ENCODE data around the gene FCGR3A. TPM values are rescaled to one million over a fixed set of nuclear protein-coding genes. Genes with fewer than 3 reads are reported as not detected.
"Not testable (repeated sequence)": the region's sequence is repeated elsewhere in the genome, so short reads cannot be mapped to it uniquely, and the experiment has no call there.

The FCGR3A gene
- total and polyA plus RNA-seq, 2 experiments from 2014 or later = not detected

DNA sequence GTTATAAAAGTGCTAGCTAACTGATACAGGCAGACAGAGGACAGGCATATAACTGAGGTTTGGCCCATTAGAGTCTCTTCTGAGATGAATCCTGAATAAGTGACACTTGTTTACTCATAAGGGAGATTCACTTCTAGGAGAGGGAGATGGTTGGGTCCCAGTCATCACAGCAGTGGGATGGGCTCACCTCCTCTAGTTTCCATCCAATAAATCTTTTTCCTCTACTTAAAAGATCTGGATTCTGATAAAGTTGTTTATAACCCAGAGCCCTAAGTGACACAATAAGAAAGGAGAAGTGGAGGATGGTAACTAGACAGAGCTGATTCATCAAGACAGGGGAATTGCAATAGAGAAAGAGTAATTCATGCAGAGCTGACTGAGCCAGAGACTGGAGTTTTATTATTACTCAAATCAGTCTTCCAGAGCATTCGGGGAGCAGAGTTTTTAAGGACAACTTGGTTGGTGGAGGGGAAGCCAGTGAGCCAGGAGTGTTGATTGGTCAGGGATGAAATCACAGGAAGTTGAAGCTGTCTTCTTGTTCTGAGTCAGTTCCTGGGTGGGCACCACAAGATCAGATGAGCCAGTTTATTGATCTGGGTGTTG lies 5.3 kb upstream of the FCGR3A start:
- H3K4me3 Mint-ChIP-seq; H3K27ac ChIP-seq (ENCODE audit: low read depth); ATAC-seq: not testable (repeated sequence)

GRCh38 chr1:161554340-161554739 lies 4.7 kb upstream of the FCGR3A start:
- H3K4me1 ChIP-seq (ENCODE audit: insufficient read depth); H3K27ac ChIP-seq (ENCODE audit: low read depth); H3K27me3 ChIP-seq (ENCODE audit: insufficient read depth); H2AFZ ChIP-seq; H3K27me3 Mint-ChIP-seq (ENCODE audit: insufficient read depth, low read depth, poor library complexity); H3K9me2 ChIP-seq (ENCODE audit: insufficient read depth); ATAC-seq; H3K4me2 ChIP-seq; H3K79me2 ChIP-seq (replicated peaks; ENCODE audit: insufficient read depth); H3K27ac Mint-ChIP-seq; H4K20me1 ChIP-seq (replicated peaks; ENCODE audit: insufficient read depth); H3K9me3 Mint-ChIP-seq; H3K4me3 Mint-ChIP-seq; H3K4me1 Mint-ChIP-seq; H3K36me3 Mint-ChIP-seq (ENCODE audit: low read depth); H3K36me3 ChIP-seq (ENCODE audit: insufficient read depth); H3K4me3 ChIP-seq; DNase-seq (ENCODE audit: low spot score); H3F3A ChIP-seq (replicated peaks; ENCODE audit: low read depth): not testable (repeated sequence)

More for the DNA sequence above, 5.3 kb upstream of the FCGR3A start:
- not testable (repeated sequence) for H3K36me3 Mint-ChIP-seq (ENCODE audit: low read depth); H3K27me3 Mint-ChIP-seq (ENCODE audit: insufficient read depth, low read depth, poor library complexity); H3K79me2 ChIP-seq (replicated peaks; ENCODE audit: insufficient read depth); H3K4me1 ChIP-seq (ENCODE audit: insufficient read depth); H3K4me2 ChIP-seq; DNase-seq (ENCODE audit: low spot score); H3K27ac Mint-ChIP-seq; H3K4me1 Mint-ChIP-seq; H4K20me1 ChIP-seq (replicated peaks; ENCODE audit: insufficient read depth); H3F3A ChIP-seq (replicated peaks; ENCODE audit: low read depth); H3K9me3 Mint-ChIP-seq; H3K27me3 ChIP-seq (ENCODE audit: insufficient read depth); H3K4me3 ChIP-seq; H3K9me2 ChIP-seq (ENCODE audit: insufficient read depth); H2AFZ ChIP-seq; H3K36me3 ChIP-seq (ENCODE audit: insufficient read depth)

- H3K79me2 ChIP-seq (replicated peaks; ENCODE audit: insufficient read depth); DNase-seq (ENCODE audit: low spot score); H3K36me3 Mint-ChIP-seq (ENCODE audit: low read depth); H3K4me3 ChIP-seq; H3K9me3 Mint-ChIP-seq; H4K20me1 ChIP-seq (replicated peaks; ENCODE audit: insufficient read depth); H3K36me3 ChIP-seq (ENCODE audit: insufficient read depth); H3K27me3 Mint-ChIP-seq (ENCODE audit: insufficient read depth, low read depth, poor library complexity); H3K4me2 ChIP-seq; H3K27me3 ChIP-seq (ENCODE audit: insufficient read depth); H3K27ac ChIP-seq (ENCODE audit: low read depth); H3K27ac Mint-ChIP-seq; H3F3A ChIP-seq (replicated peaks; ENCODE audit: low read depth); ATAC-seq; H3K4me1 ChIP-seq (ENCODE audit: insufficient read depth); H2AFZ ChIP-seq; H3K4me3 Mint-ChIP-seq; H3K9me2 ChIP-seq (ENCODE audit: insufficient read depth); H3K4me1 Mint-ChIP-seq: not testable (repeated sequence)
These were observed 4.0 kb upstream of the FCGR3A start for GRCh38 chr1:161553631-161554030.

GRCh38 chr1:161550942-161551341 lies 1.3 kb upstream of the FCGR3A start:
- not testable (repeated sequence) for DNase-seq (ENCODE audit: low spot score); H3K9me2 ChIP-seq (ENCODE audit: insufficient read depth); H3K79me2 ChIP-seq (replicated peaks; ENCODE audit: insufficient read depth); ATAC-seq; H3K4me2 ChIP-seq; H3K36me3 Mint-ChIP-seq (ENCODE audit: low read depth); H3K4me3 ChIP-seq; H3K36me3 ChIP-seq (ENCODE audit: insufficient read depth); H3K4me3 Mint-ChIP-seq; H3F3A ChIP-seq (replicated peaks; ENCODE audit: low read depth); H3K4me1 ChIP-seq (ENCODE audit: insufficient read depth); H3K27ac ChIP-seq (ENCODE audit: low read depth); H3K27me3 ChIP-seq (ENCODE audit: insufficient read depth); H3K9me3 Mint-ChIP-seq; H3K27ac Mint-ChIP-seq; H3K27me3 Mint-ChIP-seq (ENCODE audit: insufficient read depth, low read depth, poor library complexity); H4K20me1 ChIP-seq (replicated peaks; ENCODE audit: insufficient read depth); H2AFZ ChIP-seq; H3K4me1 Mint-ChIP-seq

- H3K27ac ChIP-seq (ENCODE audit: low read depth); H3K4me3 ChIP-seq; H3K9me2 ChIP-seq (ENCODE audit: insufficient read depth); DNase-seq (ENCODE audit: low spot score); H3K9me3 Mint-ChIP-seq; H3K79me2 ChIP-seq (replicated peaks; ENCODE audit: insufficient read depth); H2AFZ ChIP-seq; H3K27ac Mint-ChIP-seq; H3K36me3 ChIP-seq (ENCODE audit: insufficient read depth); H3K4me2 ChIP-seq; H3F3A ChIP-seq (replicated peaks; ENCODE audit: low read depth); H3K4me3 Mint-ChIP-seq; H3K36me3 Mint-ChIP-seq (ENCODE audit: low read depth); ATAC-seq; H3K4me1 Mint-ChIP-seq; H3K27me3 Mint-ChIP-seq (ENCODE audit: insufficient read depth, low read depth, poor library complexity); H3K27me3 ChIP-seq (ENCODE audit: insufficient read depth); H3K4me1 ChIP-seq (ENCODE audit: insufficient read depth); H4K20me1 ChIP-seq (replicated peaks; ENCODE audit: insufficient read depth): not testable (repeated sequence)
These were observed 740 bp downstream of the FCGR3A start for GRCh38 chr1:161548749-161549406.

DNA sequence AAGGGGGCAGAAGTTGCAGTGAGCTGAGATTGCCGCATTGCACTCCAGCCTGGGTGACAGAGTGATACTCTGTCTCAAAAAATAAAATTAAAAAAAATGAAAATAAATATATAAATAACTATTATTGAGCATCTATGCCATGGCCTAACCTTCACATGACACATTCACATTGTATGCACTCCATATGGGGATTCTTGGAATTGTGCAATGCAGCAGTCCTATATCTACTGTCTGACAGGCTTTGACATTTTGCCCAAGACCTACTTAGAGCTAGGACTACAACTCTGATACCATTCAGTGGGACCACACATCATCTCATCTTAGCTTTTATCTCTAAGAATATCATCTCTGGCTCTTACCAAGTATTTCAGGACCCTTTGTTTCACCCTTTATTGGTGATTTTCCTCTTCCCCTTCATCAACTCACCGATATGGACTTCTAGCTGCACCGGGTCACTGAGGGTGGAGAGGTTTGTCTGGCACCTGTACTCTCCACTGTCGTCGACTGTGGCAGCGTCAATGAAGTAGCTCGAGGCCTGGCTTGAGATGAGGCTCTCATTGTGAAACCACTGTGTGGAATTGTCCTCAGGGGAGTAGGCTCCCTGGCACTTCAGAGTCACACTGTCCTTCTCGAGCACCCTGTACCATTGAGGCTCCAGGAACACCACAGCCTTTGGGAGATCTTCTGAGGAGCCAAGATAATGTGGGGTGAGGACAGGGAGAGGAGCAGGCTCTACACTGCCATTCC lies 1.4 kb downstream of the FCGR3A start:
- not testable (repeated sequence) for H3K27me3 ChIP-seq (ENCODE audit: insufficient read depth); H2AFZ ChIP-seq; H3K4me1 Mint-ChIP-seq; H3K27ac ChIP-seq (ENCODE audit: low read depth); H3K27me3 Mint-ChIP-seq (ENCODE audit: insufficient read depth, low read depth, poor library complexity); H3F3A ChIP-seq (replicated peaks; ENCODE audit: low read depth); DNase-seq (ENCODE audit: low spot score); H3K79me2 ChIP-seq (replicated peaks; ENCODE audit: insufficient read depth); H3K9me2 ChIP-seq (ENCODE audit: insufficient read depth); H3K9me3 Mint-ChIP-seq; H3K27ac Mint-ChIP-seq; H3K4me3 ChIP-seq; H3K4me2 ChIP-seq; ATAC-seq; H4K20me1 ChIP-seq (replicated peaks; ENCODE audit: insufficient read depth); H3K36me3 ChIP-seq (ENCODE audit: insufficient read depth); H3K4me1 ChIP-seq (ENCODE audit: insufficient read depth); H3K4me3 Mint-ChIP-seq; H3K36me3 Mint-ChIP-seq (ENCODE audit: low read depth)

All from GM23338 (cell line).